Measurements from ENCODE around the gene LZTFL1.

GRCh38 chr3:45777111-45777745 lies 64.7 kb downstream of the LZTFL1 start:
- no peak for TF ChIP-seq CTCF (IDR thresholded peaks at IDR 0.05; ENCODE audit: insufficient read depth, low read length, poor library complexity, severe bottlenecking)
- TF ChIP-seq EZH2phosphoT487 (conservative IDR thresholded peaks at IDR 0.05; ENCODE audit: low read length) = no peak

All from SU-DHL-6 (cell line).